Stimulated activated naive CD8-positive, alpha-beta T cell treated with anti-CD3 and anti-CD28 coated beads, Interleukin-15, amount 100 ng/mL, for 72 hours (primary cell): ENCODE results near the gene PTK6.
"Not testable (repeated sequence)": the region's sequence is repeated elsewhere in the genome, so short reads cannot be mapped to it uniquely, and the experiment has no call there.

Experiments used
- ATAC-seq: fragments of 150-1000 bp; cut with Tn5 transposase; 2 replicates; pipeline ENCODE4 v1.10.0; 2021; ENCODE audit warnings: mild to moderate bottlenecking, moderate library complexity
- DNase-seq, 2 donors: peaks; one replicate each; pipeline ENCODE4 v3.0.0; 2021 to 2022
- H3K27ac Mint-ChIP-seq, 2 donors: one replicate each; pipeline ENCODE4 v1.8.0; 2022; ENCODE audit warnings: mild to moderate bottlenecking in 2 of 2, mixed read lengths in 2 of 2, moderate library complexity in 2 of 2
- H3K27me3 Mint-ChIP-seq: one replicate; pipeline ENCODE4 v1.8.0; 2022; ENCODE audit warnings: mixed read lengths
- H3K4me1 Mint-ChIP-seq: one replicate; pipeline ENCODE4 v1.8.0; 2022; ENCODE audit warnings: mild to moderate bottlenecking, mixed read lengths
- H3K4me3 Mint-ChIP-seq, 2 donors: one replicate each; pipeline ENCODE4 v1.8.0; 2022; ENCODE audit warnings: mild to moderate bottlenecking in 2 of 2, mixed read lengths in 2 of 2, moderate library complexity in 1 of 2
- H3K9me3 Mint-ChIP-seq, 2 donors: one replicate each; pipeline ENCODE4 v1.8.0; 2022; ENCODE audit warnings: mixed read lengths in 2 of 2

Gene PTK6

DNA sequence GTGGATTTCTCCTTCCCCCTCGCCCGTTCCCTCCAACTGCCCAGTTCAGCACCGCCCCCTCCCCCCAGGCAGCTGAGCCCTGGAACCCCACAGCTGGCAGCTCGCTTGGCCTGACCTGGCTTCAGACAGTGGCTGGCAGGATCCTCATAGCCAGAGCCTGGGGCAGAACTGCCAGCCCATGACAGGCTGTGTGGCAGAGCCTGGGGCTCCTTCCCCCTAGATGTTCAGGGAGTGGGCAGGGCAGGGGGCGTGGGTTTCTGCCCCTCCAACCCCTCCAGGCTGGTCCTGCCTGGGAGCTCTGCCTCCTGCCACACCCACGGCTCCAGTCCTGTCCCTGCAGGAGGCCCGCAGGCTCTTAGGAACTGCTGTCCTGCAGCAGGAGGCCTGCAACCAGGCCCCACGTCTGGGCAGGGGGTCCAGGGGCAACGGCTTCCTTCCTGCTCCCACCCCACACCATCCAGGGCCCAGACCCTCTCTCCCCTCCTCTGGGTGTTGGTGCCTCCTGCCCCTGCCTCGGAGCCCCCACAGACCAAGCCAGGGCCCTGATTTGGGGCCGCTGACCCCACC lies 55.1 kb downstream of the PTK6 start:
- Mint-ChIP-seq H3K9me3 (no peaks in the 10 kb centered on the region), H3K4me1 (peaks cover 8% of the 10 kb centered on the region), H3K27ac (no peak overlapping the region), H3K27me3 (peaks cover 96% of the 10 kb centered on the region), H3K4me3 (no peak overlapping the region)
- no peak for ATAC-seq
- no peak for DNase-seq

DNA sequence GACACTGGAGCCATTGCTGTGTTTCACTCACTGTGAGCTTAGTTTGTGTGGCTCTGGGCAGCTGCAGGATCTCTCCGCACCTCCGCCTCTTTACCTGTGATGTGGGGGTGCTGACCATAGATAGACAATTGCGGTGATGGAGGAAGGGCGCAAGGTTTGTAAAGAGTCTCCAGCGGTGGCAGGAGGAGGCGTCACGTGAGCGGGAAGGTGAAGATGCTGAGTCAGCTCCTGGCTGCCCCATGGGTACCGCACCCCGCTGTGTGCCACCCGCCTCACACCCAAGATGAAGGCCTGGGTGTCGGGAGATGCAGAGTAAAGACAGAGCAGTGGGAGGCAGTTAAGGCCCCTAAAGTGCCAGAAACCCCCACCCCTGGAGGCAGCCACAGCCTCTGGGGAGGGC lies 55.7 kb downstream of the PTK6 start:
- Mint-ChIP-seq H3K27me3 (peaks cover 100% of the 10 kb centered on the region), H3K27ac (no peak overlapping the region)

DNA sequence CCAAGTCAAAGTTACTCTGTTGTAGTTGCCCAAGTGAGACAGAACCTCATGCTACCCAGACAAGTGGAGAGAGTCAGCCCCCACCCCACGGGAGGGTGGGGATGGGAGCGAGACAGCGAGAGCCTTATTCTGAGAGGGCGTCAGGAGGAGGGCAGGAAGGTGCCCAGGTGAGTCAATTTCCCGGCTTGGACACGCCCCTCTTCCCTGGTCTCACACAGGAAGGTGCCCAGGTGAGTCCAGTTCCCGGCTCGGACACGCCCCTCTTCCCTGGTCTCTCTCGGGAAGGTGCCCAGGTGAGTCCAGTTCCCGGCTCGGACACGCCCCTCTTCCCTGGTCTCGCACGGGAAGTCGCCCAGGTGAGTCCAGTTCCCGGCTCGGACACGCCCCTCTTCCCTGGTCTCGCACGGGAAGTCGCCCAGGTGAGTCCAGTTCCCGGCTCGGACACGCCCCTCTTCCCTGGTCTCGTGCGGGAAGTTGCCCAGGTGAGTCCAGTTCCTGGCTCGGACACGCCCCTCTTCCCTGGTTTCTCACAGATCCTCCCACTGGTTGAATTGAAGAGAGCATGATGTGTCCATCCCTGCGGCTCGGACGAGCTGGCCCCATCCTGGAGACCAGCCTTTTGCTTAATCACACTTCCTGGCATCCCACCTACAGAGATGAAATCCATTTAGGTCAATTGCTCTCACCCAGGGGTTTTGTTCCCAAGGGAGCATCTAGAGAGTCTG lies 57.3 kb downstream of the PTK6 start:
- not testable (repeated sequence) for H3K27ac Mint-ChIP-seq, H3K9me3 Mint-ChIP-seq, ATAC-seq, DNase-seq, H3K4me3 Mint-ChIP-seq
- H3K4me1 Mint-ChIP-seq, result peaks cover 14% of the 10 kb centered on the region
- H3K27me3 Mint-ChIP-seq, result peaks cover 100% of the 10 kb centered on the region

More for the DNA sequence above, 55.7 kb downstream of the PTK6 start:
- ATAC-seq (no peak), DNase-seq (no peak)
- H3K9me3 Mint-ChIP-seq, result no peaks in the 10 kb centered on the region
- H3K4me1 Mint-ChIP-seq, result peaks cover 8% of the 10 kb centered on the region
- no peak overlapping the region for H3K4me3 Mint-ChIP-seq

DNA sequence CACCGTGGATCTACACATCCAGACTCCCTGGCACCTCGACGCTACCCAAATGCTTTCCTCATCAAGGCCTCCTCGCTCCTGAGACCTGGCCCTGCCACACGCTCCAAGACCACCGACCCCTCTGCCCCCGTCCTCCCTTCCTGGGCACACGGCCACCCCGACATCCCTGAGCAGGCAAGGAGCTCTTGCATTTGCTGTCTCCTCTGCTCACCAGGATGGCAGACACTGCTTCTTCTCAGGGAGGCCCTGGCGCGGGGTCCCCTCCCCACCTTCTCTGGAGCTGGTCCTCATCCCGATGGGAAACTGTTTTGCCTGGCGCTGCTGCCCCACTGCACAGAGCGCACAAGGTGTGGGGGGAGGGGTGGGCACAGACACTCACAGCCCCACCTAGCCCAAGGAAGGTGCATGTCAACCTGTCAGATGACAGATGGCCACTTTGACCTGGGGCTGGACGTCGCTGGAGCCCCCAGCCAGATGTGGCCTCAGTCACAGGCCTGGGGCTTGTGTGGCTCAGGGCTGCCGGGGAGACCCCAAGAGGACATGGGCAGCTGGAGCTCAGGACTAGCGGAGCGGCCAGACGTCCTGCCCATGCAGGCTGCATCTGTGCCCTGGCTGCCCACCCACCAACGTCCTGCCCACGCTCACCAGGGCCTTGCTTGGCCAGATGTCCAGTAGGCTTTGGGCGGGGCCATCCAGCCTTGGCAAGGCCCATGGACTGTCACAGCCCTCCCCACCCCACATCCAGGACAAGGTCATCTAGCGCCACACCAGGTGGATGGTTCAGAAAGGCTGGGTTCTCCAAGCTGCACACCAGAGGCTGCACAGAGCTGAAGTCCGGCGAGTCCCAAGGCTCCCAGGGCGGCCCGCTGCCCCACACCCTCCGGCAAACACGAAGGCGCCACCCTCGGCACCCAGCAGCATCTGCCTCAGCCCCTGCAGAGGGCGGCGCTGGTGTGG lies 58.6 kb downstream of the PTK6 start:
- ATAC-seq, result no peak
- H3K4me3 Mint-ChIP-seq, result no peak overlapping the region
- H3K27ac Mint-ChIP-seq, result no peak overlapping the region
- no peaks in the 10 kb centered on the region for H3K9me3 Mint-ChIP-seq
- peaks cover 25% of the 10 kb centered on the region for H3K4me1 Mint-ChIP-seq
- DNase-seq, result no peak
- H3K27me3 Mint-ChIP-seq, result peaks cover 100% of the 10 kb centered on the region
